PC-3 (cell line): ENCODE results near the gene ADM2.

ENCODE experiments used
- CTCF ChIP-seq: fragments of 300-600 bp; sonication (generic); conservative IDR thresholded peaks from 2 replicates; pipeline ENCODE4 v1.5.1; 2017; ENCODE audit warnings: antibody characterized with exemption, low read depth, mild to moderate bottlenecking, low read length
- EZH2phosphoT487 ChIP-seq: fragments of 300-600 bp; sonication (generic); IDR thresholded peaks from 2 replicates; pipeline ENCODE4 v1.6.1; 2018; ENCODE audit warnings: mild to moderate bottlenecking, antibody characterized with exemption, low read length, borderline replicate concordance

- TF ChIP-seq CTCF = no peak
- TF ChIP-seq EZH2phosphoT487 = no peak
Measured at GRCh38 chr22:50521710-50522109, 40.4 kb downstream of the ADM2 start.
